ENCODE data around the gene RAB26.

The RAB26 gene

GRCh38 chr16:2163211-2163881 is 14.9 kb downstream of the RAB26 start:
- no peak for DNase-seq

DNA sequence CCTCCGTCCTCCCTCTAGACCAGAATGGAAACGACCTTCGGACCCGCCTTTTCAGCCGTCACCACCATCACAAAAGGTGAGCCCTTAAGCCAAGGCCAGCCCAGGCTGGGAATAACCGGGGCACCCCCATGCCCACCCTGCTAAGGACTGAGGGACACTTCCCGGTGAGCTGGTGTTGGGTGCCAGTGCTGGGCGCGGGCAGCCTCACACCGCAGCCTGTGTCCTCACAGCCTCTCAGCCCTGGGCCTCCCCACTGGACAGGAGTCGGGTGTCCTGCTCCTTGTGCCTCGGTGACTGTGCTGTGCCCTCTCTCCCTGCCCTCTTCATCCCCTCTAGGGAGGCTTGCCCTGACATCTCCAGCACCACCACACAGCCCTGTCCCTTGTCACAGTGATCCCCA is 17.4 kb downstream of the RAB26 start:
- DNase-seq = no peak

DNA sequence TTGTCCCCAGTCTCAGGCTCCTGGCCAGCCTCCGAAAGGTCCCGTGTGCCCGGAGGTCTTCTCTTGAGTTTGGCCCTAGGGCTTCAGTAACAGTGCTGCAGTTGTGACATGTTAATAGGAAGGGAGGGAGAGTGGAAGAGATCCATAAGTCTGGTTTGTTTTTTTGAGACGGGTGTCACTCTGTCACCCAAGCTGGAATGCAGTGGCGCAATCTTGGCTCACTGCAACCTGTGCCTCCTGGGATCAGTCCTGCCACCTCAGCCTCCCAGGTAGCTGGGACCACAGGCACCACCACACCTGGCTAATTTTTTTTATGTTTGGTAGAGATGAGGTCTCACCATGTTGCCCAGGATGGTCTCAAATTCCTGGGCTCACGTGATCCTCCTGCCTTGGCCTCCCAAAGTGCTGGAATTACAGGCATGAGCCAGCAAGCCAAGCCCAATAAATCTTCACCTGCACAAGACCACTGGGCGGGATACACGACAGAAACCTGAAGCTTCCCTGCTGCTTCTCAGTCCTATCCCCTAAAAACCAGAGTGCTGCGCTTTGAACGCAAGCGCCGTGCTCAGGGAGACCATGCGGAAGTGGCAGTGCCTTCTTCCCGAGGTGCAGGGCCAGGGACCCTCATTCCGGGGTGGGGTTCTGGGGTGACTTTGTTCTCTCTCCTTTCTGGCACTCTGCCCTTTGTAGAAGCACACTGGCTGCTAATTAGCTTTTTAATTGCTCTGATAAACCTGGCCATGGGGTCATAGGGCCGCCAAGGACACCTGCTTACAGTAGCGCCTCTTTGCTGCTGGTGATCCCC is 18.0 kb downstream of the RAB26 start:
- DNase-seq = no peak

DNA sequence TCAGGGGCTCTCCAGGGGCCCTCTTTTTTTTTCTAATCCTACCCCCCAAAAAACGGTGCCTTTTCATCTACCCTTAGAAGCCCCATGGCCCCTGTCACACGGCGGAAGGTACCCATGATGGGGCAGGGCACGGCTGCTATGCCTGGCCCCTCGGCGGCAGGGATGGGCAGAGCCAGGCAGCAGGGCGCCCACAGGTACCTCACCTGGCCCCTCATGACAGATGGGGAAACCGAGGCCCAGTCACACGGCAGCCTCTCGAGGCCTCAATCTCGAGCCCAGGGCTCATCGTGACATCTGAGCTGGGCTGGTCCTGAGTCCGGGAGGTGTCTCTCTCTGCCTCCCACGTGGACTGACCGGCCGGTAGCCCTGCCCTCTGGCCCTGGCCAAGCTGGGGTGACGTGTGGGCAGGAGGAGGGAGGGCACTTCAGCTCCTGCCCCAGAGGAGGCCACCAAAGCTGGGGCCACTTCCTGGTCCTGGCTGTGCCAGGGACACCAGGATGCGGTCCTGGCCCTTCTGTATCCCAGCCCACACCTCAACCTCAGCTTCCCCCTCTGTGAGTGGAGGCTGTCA is 18.7 kb downstream of the RAB26 start:
- no peak for DNase-seq

GRCh38 chr16:2170080-2170479 is 21.7 kb downstream of the RAB26 start:
- no peak for DNase-seq

DNA sequence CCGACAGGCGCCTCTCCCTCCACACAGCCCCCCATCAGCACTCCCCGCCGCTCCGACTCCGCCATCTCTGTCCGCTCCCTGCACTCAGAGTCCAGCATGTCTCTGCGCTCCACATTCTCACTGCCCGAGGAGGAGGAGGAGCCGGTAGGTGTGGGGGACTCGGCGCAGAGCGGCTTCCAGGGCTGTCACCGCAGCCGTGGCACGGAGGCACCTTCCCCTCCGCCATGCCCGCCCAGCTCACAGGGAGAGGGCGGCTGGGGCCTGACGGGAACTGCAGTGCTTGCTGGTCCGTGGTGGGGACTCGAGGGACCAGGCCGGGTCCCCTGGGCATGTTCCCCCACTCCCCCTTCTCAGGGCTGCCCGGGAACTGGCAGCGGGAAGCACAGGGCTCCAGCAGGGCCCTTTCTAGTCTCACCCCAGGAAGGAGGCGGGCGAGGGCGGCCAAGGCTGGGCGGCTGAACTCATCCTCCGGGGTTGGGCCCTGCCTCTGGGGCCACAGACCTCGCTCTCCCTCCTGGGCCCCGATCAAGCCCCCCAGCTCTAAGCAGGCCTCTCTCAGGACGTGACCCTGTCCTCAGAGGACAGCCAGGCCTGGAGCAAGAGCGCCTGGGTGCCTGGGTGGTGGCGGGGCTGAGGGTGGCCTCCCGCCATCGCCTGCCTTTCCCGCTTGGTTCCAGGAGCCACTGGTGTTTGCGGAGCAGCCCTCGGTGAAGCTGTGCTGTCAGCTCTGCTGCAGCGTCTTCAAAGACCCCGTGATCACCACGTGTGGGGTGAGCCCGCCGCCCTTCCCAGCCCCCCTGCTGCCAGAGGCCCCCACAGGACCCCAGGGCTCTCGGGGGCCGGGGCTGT is 22.4 kb downstream of the RAB26 start:
- no peak for DNase-seq

GRCh38 chr16:2171601-2172178 is 23.3 kb downstream of the RAB26 start:
- no peak for DNase-seq

GRCh38 chr16:2172688-2173335 is 24.4 kb downstream of the RAB26 start:
- DNase-seq = no peak

DNA sequence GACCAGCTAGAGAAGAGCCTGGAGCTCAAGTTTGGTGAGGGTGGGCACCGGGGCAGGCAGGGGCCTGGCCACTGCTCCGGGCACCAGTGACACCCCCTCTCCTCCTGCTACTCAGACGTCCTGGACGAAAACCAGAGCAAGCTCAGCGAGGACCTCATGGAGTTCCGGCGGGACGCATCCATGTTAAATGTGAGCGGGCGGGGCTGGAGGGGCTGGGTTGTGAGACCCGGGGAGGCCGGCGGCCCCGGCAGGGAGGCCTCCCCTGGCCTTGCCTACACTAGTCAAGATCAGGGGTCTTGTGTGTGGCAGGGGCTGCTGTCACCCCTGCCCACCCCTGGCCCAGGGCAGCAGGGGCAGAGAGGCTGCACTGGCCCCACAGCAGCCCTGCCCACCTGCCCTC is 24.9 kb downstream of the RAB26 start:
- no peak for DNase-seq

DNA sequence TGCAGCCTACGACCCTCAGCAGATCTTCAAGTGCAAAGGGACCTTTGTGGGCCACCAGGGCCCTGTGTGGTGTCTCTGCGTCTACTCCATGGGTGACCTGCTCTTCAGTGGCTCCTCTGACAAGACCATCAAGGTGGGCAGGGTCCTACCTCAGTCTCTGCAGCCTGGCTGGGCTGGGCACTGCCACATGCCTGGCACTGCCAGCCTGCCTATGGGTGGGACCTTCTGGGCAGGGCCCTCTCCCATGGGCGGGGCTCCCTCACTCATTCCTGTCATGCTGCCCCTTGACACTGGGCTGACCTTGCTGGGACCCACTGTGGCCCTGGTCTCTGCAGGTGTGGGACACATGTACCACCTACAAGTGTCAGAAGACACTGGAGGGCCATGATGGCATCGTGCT is 25.5 kb downstream of the RAB26 start:
- DNase-seq = no peak

DNA sequence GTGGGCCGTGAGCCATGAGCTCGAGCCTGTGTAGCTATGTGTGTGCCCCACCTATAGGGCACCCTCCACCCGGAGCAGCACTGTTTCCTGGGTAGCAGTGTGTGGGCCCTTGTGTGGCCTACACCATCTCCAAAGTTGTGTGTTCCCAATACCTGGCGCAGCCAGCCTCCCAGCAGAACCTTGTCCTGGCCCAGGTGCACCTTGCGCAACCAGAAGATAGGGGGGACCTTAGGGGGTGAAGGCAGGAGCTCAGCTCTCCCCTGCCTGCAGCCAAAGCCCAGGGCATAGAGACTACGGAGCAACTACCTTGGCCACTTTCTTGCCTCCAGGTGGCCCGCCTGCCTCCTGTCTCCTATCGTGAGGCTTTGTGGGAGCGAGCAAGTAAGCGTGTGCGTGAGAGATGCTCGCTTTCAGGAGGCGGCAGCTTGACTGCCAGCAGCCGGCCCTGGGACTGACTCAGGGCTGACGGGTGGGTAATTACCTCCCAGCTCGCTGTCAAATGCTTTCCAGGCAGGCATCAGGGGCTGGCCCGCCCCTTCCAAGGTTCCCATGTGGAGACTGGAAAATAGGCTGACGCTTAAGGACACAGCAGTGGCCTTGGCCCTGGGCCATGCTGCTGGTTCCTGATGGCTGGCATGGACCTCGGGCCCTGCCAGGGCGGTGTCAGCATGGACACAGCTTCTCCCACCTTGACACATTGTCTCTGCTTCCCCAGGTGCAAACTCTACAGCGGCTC is 26.1 kb downstream of the RAB26 start:
- no peak for DNase-seq

- DNase-seq = no peak
Measured at GRCh38 chr16:2175454-2175853, 27.0 kb downstream of the RAB26 start.

- no peak for DNase-seq
Measured at GRCh38 chr16:2176047-2176446, 27.6 kb downstream of the RAB26 start.

DNA sequence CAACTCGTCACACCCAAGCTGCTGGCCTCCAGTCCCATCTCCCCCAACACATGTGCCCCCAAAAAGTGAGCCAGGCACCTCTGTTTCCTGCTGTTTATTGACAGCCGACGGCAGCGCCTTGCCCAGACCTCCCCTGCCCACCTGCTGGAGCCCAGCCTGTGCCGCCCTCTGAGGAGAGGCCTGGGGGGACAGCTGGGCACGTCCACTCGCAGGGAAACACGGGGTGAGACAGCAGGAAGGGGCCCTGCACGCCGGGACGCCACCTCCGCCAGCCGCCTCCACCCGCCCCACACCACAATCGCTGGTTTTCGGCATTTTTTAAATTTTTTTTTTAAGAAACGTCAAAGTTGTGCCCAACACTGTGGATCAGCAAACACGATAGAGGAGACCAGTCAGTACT is 28.7 kb downstream of the RAB26 start:
- DNase-seq = no peak

- DNase-seq = no peak
Measured at GRCh38 chr16:2177561-2177960, 29.1 kb downstream of the RAB26 start.

DNA sequence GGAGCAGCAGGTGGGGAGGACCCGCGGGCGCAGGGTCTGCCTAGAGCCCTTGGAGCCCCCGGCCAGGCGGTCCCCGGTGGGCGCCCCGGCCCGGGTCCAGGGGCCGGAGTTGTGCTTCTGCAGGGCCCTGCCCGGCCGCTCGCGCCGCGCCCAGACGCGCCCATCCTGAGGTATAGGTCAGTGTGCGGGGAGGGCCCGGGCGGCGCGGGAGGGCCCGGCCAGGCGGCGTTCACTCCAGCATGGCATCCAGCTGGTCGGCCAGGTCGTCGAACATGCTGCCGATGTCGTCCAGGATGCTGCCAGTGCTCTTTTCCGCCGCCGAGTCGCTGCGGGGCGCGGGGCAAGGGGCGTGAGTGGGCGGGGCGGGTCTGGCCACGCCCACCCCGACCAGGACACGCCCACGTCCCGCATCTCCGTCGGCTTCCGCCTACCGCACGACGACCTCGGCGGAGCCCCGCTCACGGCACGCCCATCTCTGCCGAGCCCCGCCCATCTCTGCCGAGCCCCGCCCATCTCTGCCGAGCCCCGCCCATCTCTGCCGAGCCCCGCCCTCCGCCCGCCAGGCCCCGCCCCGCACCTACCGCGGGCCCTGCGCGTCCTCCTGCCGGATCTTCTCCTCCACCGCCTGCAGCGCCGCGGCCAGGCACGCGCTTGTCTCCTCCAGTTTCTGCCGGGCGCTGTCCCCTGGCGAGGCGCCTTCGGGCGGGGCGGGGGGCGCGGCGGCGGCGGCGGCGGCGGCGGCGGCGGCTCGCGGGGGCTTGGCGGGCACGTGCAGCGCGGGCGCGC is 30.1 kb downstream of the RAB26 start:
- peak; percentile 31 for DNase-seq

DNA sequence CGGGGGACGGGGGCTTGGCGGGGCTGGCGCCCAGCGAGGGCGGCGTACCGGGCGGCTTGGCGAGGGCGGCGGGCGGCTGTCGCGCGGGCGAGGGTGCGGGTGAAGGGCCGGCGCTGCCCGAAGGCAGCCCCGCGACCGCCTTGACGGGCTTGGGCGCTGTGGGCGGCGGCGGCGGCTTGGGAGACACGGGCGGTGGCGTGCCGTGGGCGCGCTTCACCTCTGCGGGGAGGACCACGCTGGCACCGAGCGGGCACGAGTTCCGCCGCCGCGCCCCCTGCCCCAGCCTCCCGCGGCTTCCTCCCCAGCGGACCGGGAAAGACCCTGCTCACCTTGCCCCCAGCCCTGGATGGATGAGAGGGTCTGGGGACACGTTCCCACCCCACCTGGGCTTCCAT is 30.7 kb downstream of the RAB26 start:
- no peak for DNase-seq

- DNase-seq = no peak
Measured at GRCh38 chr16:2179576-2179975, 31.2 kb downstream of the RAB26 start.

DNA sequence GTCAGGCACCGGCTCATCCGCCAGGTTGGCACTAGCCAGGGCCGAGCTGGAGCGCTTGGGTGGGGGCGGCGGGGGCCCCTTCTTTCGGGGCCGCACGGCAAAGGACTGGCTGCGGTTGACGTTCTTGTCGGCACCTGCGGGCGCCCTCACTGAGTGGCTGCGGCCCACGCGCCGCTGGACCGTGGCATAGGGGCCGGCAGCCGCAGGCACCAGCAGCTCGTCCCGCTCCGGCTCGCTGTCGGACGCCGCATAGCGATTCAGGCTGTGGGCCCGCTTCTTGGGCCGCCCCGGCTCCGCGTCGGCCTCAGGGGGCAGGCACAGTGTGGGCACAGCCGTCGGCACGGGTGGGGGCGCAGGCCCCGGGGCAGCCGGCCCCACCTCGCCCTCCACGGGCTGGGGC is 32.0 kb downstream of the RAB26 start:
- no peak for DNase-seq

GRCh38 chr16:2180962-2181923 is 32.8 kb downstream of the RAB26 start:
- DNase-seq = no peak
